ENCODE data around the gene TFIP11. TPM values are rescaled to one million over a fixed set of nuclear protein-coding genes. Genes with fewer than 3 reads are reported as not detected.

The TFIP11 gene
- total RNA-seq, 1 experiment from 2014 or later = 26.9 TPM

DNA sequence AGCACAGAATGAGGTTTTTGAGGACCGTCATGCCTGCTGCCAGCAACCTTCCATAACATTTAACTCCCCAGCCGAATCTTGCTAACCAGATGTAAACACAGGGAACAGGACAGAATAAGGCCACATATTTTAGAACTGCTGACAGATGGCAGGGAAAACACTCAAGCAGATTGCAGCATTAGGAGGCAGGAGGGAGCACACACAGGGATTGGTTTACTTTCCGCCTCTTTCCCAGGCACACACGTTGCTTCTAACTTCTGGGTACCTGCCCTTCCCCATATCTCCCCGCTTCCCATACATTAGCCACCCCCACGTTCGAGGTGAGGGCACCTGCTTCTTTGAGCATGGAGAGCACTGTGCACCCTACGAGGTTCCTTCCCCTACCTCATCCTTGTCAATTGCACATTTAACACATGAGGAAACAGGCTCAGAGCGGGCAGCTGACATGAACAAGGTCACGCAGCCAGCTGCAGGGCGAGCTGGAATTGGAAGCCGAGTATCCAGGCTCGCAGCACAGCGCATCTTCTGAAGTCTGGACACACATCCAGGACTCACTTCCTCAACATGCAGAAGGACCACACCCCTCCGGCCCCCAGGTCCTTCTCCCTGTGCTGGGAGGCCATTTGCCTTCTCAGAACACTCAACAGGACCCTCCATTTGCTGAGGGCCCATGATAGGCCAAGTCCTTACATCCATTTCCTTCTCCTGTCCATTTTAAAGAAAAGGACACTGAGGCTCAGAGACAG lies 64.5 kb downstream of the TFIP11 start:
- peak overlapping the region; percentile 77 for H3K27ac Mint-ChIP-seq
- H3K9me3 Mint-ChIP-seq = no peaks in the 10 kb centered on the region
- DNase-seq (ENCODE audit: low spot score) = no peak
- CTCF ChIA-PET = interaction anchor here (0.6 to 4.4 kb wide), 3 partner anchors 14 to 83 kb away, joined by 3 to 22 read pairs (median 9); no protein-coding TSS in a partner anchor
- H3K4me1 Mint-ChIP-seq = no peaks in the 10 kb centered on the region
- ATAC-seq = no peak
- no peak for TF ChIP-seq E2F4 (CRISPR knock-in tag; IDR thresholded peaks at IDR 0.05; ENCODE audit: borderline replicate concordance, low read depth)
- no peak for TF ChIP-seq TP53 (CRISPR knock-in tag; IDR thresholded peaks at IDR 0.05)
- TF ChIP-seq ZNF396 (CRISPR knock-in tag; IDR thresholded peaks at IDR 0.05; ENCODE audit: borderline replicate concordance) = no peak
- TF ChIP-seq SMAD4 (CRISPR knock-in tag; IDR thresholded peaks at IDR 0.05) = no peak
- POLR2A ChIA-PET = no interaction called here
- no peak overlapping the region for H3K4me3 Mint-ChIP-seq
- H3K27me3 Mint-ChIP-seq (ENCODE audit: low read depth) = no peaks in the 10 kb centered on the region
- H3K36me3 Mint-ChIP-seq = peaks cover 14% of the 10 kb centered on the region

DNA sequence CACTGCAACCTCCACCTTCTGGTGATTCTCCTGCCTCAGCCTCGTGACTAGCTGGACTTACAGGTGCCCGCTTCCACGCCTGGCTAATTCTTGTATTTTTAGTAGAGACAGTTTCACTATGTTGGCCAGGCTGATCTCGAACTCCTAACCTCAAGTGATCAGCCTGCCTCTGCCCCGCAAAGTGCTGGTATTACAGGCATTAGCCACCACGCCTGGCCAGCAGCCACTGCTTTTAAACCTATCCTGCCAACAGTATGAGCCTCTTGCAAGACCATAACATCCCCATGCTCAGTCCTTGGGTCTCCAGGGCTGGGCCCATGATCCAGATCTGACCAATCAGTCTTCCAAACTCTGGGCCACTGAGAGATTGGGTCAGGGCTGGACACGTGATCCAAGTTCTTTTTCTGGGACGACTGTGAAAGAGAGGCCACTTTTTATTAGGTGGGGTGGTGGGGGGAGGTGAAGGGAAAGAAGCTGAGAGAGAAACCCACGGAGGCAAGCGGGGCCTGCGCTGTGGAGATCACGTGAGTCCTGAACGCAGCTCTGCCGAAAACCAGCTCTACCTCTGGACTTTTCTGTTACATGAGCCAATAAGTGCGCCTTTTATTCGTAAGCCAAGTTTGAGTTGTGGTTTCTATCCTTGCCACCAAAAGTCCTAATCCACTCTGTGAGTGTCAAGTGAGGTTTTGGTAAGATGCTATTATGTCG lies 65.3 kb downstream of the TFIP11 start:
- ChIA-PET CTCF (interaction anchor here (0.9 to 4.4 kb wide), 5 partner anchors 14 to 232 kb away, joined by 3 to 22 read pairs (median 4); no protein-coding TSS in a partner anchor), POLR2A (no interaction called here)
- Mint-ChIP-seq H3K4me1 (peaks cover 5% of the 10 kb centered on the region), H3K27ac (peak overlapping the region; percentile 77), H3K27me3 (ENCODE audit: low read depth) (no peaks in the 10 kb centered on the region), H3K9me3 (no peaks in the 10 kb centered on the region), H3K36me3 (peaks cover 6% of the 10 kb centered on the region), H3K4me3 (no peak overlapping the region)
- TF ChIP-seq NR3C1 (CRISPR knock-in tag; conservative IDR thresholded peaks at IDR 0.05; ENCODE audit: low read depth) = no peak
- TF ChIP-seq FOXP1 (CRISPR knock-in tag; IDR thresholded peaks at IDR 0.05; ENCODE audit: borderline replicate concordance) = no peak
- no peak for TF ChIP-seq MYBL2 (CRISPR knock-in tag; IDR thresholded peaks at IDR 0.05)
- TF ChIP-seq, protein P1, sequence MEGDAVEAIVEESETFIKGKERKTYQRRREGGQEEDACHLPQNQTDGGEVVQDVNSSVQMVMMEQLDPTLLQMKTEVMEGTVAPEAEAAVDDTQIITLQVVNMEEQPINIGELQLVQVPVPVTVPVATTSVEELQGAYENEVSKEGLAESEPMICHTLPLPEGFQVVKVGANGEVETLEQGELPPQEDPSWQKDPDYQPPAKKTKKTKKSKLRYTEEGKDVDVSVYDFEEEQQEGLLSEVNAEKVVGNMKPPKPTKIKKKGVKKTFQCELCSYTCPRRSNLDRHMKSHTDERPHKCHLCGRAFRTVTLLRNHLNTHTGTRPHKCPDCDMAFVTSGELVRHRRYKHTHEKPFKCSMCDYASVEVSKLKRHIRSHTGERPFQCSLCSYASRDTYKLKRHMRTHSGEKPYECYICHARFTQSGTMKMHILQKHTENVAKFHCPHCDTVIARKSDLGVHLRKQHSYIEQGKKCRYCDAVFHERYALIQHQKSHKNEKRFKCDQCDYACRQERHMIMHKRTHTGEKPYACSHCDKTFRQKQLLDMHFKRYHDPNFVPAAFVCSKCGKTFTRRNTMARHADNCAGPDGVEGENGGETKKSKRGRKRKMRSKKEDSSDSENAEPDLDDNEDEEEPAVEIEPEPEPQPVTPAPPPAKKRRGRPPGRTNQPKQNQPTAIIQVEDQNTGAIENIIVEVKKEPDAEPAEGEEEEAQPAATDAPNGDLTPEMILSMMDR (IDR thresholded peaks at IDR 0.05) = no peak
- TF ChIP-seq, protein P2, sequence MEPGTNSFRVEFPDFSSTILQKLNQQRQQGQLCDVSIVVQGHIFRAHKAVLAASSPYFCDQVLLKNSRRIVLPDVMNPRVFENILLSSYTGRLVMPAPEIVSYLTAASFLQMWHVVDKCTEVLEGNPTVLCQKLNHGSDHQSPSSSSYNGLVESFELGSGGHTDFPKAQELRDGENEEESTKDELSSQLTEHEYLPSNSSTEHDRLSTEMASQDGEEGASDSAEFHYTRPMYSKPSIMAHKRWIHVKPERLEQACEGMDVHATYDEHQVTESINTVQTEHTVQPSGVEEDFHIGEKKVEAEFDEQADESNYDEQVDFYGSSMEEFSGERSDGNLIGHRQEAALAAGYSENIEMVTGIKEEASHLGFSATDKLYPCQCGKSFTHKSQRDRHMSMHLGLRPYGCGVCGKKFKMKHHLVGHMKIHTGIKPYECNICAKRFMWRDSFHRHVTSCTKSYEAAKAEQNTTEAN (CRISPR knock-in tag; IDR thresholded peaks at IDR 0.05) = no peak
- TF ChIP-seq NR2C2 (CRISPR knock-in tag; IDR thresholded peaks at IDR 0.05) = no peak
- no peak for TF ChIP-seq NR1H2 (CRISPR knock-in tag; IDR thresholded peaks at IDR 0.05)
- ATAC-seq = no peak
- no peak for DNase-seq (ENCODE audit: low spot score)

GRCh38 chr22:26445577-26446275 lies 66.5 kb downstream of the TFIP11 start:
- no peak for ATAC-seq
- no peaks in the 10 kb centered on the region for H3K36me3 Mint-ChIP-seq
- H3K4me1 Mint-ChIP-seq = peaks cover 5% of the 10 kb centered on the region
- no peak overlapping the region for H3K4me3 Mint-ChIP-seq
- H3K27me3 Mint-ChIP-seq (ENCODE audit: low read depth) = no peaks in the 10 kb centered on the region
- POLR2A ChIA-PET = no interaction called here
- DNase-seq (ENCODE audit: low spot score) = no peak
- CTCF ChIA-PET = interaction anchor here (0.9 to 4.4 kb wide), 7 partner anchors 15 to 233 kb away, joined by 3 to 22 read pairs (median 4); no protein-coding TSS in a partner anchor
- peak overlapping the region; percentile 12; the same call in 1 of the 2 replicates for H3K27ac Mint-ChIP-seq
- H3K9me3 Mint-ChIP-seq = no peaks in the 10 kb centered on the region
- TF ChIP-seq, protein P3, sequence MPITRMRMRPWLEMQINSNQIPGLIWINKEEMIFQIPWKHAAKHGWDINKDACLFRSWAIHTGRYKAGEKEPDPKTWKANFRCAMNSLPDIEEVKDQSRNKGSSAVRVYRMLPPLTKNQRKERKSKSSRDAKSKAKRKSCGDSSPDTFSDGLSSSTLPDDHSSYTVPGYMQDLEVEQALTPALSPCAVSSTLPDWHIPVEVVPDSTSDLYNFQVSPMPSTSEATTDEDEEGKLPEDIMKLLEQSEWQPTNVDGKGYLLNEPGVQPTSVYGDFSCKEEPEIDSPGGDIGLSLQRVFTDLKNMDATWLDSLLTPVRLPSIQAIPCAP (CRISPR knock-in tag; IDR thresholded peaks at IDR 0.05) = no peak
- TF ChIP-seq TEAD1 (CRISPR knock-in tag; IDR thresholded peaks at IDR 0.05) = no peak
- TF ChIP-seq, protein P4, sequence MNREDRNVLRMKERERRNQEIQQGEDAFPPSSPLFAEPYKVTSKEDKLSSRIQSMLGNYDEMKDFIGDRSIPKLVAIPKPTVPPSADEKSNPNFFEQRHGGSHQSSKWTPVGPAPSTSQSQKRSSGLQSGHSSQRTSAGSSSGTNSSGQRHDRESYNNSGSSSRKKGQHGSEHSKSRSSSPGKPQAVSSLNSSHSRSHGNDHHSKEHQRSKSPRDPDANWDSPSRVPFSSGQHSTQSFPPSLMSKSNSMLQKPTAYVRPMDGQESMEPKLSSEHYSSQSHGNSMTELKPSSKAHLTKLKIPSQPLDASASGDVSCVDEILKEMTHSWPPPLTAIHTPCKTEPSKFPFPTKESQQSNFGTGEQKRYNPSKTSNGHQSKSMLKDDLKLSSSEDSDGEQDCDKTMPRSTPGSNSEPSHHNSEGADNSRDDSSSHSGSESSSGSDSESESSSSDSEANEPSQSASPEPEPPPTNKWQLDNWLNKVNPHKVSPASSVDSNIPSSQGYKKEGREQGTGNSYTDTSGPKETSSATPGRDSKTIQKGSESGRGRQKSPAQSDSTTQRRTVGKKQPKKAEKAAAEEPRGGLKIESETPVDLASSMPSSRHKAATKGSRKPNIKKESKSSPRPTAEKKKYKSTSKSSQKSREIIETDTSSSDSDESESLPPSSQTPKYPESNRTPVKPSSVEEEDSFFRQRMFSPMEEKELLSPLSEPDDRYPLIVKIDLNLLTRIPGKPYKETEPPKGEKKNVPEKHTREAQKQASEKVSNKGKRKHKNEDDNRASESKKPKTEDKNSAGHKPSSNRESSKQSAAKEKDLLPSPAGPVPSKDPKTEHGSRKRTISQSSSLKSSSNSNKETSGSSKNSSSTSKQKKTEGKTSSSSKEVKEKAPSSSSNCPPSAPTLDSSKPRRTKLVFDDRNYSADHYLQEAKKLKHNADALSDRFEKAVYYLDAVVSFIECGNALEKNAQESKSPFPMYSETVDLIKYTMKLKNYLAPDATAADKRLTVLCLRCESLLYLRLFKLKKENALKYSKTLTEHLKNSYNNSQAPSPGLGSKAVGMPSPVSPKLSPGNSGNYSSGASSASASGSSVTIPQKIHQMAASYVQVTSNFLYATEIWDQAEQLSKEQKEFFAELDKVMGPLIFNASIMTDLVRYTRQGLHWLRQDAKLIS (CRISPR knock-in tag; IDR thresholded peaks at IDR 0.05; ENCODE audit: borderline replicate concordance) = no peak
- no peak for TF ChIP-seq ZNF425 (CRISPR knock-in tag; conservative IDR thresholded peaks at IDR 0.05)
